ENCODE measurements around the gene NIPA2.

NIPA2 gene

DNA sequence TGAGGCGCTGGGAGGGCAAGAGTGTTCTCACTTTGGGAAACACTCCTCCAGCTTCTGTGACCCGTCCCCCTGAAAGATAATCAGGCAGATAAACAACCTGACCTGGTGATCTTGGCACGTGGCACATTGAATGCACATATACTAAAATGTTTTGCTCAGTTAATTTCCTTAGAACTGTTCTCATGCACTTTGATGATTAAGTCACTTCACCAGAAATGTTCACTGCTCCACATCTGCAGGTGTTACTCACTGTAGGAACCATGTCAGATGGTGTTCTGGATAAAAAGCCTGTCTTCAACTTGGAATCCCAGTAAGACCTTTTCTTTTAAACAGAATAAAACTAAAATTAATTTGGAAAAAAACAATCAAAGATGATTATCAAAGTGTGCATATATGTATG is 24.6 kb upstream of the NIPA2 start:
- no peak for DNase-seq
- Mint-ChIP-seq H3K27me3 (no peaks in the 10 kb centered on the region), H3K4me3 (no peak overlapping the region), H3K27ac (no peak overlapping the region), H3K4me1 (peaks cover 23% of the 10 kb centered on the region), H3K9me3 (no peaks in the 10 kb centered on the region)
- ATAC-seq, result no peak

- Mint-ChIP-seq H3K27me3 (no peaks in the 10 kb centered on the region), H3K4me3 (no peak overlapping the region), H3K9me3 (no peaks in the 10 kb centered on the region), H3K27ac (no peak overlapping the region), H3K4me1 (peaks cover 7% of the 10 kb centered on the region)
- ATAC-seq (no peak), DNase-seq (no peak)
Measured at GRCh38 chr15:22815766-22816165, 22.7 kb upstream of the NIPA2 start.

DNA sequence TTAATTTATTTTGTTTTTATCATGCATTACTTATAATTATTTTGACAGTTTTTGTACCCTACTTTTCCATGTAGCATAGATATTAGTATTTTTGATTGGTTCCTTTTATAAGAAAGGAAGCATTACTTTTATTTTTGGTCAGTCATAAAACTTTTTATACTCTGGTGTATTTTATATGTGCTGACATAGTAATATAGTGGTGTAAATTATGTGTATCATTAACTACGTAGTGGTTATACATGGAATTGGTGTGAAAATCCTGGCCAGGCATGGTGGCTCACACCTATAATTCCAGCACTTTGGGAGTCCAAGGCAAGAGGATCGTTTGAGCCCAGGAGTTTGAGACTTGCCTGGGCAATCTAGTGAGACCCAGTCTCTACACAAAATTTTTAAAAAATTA is 18.8 kb upstream of the NIPA2 start:
- Mint-ChIP-seq H3K27me3 (no peaks in the 10 kb centered on the region), H3K4me1 (peaks cover 6% of the 10 kb centered on the region), H3K9me3 (no peaks in the 10 kb centered on the region), H3K4me3 (no peak overlapping the region), H3K27ac (no peak overlapping the region)
- DNase-seq, result no peak
- ATAC-seq, result no peak

GRCh38 chr15:22823495-22824128 is 14.9 kb upstream of the NIPA2 start:
- Mint-ChIP-seq H3K27me3 (no peaks in the 10 kb centered on the region), H3K4me1 (no peaks in the 10 kb centered on the region), H3K9me3 (no peaks in the 10 kb centered on the region), H3K4me3 (no peak overlapping the region), H3K27ac (no peak overlapping the region)
- DNase-seq (no peak), ATAC-seq (no peak)

DNA sequence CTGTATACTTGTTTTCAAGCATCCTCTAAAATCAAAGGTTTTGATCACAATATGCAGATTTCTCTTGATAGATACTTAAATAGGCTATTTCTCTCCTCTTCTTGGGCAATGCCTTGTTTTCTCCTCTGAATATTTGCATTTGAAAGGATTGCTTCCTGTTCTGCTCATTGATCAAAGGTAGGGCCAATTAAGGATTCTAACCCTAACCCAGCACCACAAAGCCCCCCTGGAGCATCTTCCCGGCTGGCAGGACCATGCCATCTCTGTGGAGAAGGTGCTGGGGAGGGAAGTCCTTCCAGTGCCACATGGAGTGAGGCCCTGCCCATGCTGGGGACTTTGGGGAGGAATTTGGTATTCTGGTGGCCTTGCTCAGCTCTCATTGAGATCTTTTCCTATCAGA is 11.3 kb upstream of the NIPA2 start:
- H3K27me3 Mint-ChIP-seq, result no peaks in the 10 kb centered on the region
- no peak for DNase-seq
- no peak overlapping the region for H3K27ac Mint-ChIP-seq
- H3K4me3 Mint-ChIP-seq, result no peak overlapping the region
- no peaks in the 10 kb centered on the region for H3K4me1 Mint-ChIP-seq
- H3K9me3 Mint-ChIP-seq, result no peaks in the 10 kb centered on the region
- no peak for ATAC-seq

DNA sequence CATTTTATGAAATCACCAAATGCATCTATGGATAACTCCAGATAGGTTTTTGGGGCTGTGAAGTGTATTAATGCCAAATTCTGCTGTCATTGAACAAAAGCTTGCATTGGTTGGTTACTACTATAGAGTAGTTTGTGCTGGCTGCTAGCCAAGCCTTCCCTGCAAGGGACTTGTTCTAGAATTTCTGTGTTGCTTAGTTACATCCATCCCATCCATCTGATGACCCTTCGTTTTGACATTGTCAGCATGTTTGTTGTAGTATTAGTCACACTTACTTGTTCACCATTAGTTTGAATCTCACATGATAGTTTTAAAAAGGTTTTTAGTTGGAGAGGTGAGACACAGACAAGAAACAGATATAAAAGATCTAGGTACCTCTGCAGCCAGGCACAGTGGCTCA is 7.0 kb upstream of the NIPA2 start:
- Mint-ChIP-seq H3K27ac (no peak overlapping the region), H3K9me3 (peaks cover 0 to 6% of the 10 kb centered on the region in 2 donors), H3K27me3 (no peaks in the 10 kb centered on the region), H3K4me3 (no peak overlapping the region), H3K4me1 (no peaks in the 10 kb centered on the region)
- no peak for DNase-seq
- no peak for ATAC-seq

- H3K27me3 Mint-ChIP-seq, result no peaks in the 10 kb centered on the region
- DNase-seq (no peak), ATAC-seq (no peak)
- peak overlapping the region; percentile 96 to 97 for H3K27ac Mint-ChIP-seq
- H3K9me3 Mint-ChIP-seq, result no peaks in the 10 kb centered on the region
- peak overlapping the region; percentile 93 to 94 for H3K4me3 Mint-ChIP-seq
- H3K4me1 Mint-ChIP-seq, result peaks cover 41% of the 10 kb centered on the region
Measured at GRCh38 chr15:22839046-22839695, 705 bp downstream of the NIPA2 start.

GRCh38 chr15:22844421-22845288 is 6.2 kb downstream of the NIPA2 start:
- Mint-ChIP-seq H3K27ac (peak overlapping the region in 1 of 2 donors; percentile 35), H3K9me3 (no peaks in the 10 kb centered on the region), H3K4me3 (no peak overlapping the region), H3K4me1 (peaks cover 56% of the 10 kb centered on the region), H3K27me3 (no peaks in the 10 kb centered on the region)
- DNase-seq (no peak), ATAC-seq (no peak)

GRCh38 chr15:22845289-22845900 is 6.9 kb downstream of the NIPA2 start:
- H3K4me3 Mint-ChIP-seq, result no peak overlapping the region
- no peaks in the 10 kb centered on the region for H3K27me3 Mint-ChIP-seq
- peaks cover 49% of the 10 kb centered on the region for H3K4me1 Mint-ChIP-seq
- H3K9me3 Mint-ChIP-seq, result no peaks in the 10 kb centered on the region
- no peak overlapping the region for H3K27ac Mint-ChIP-seq
- DNase-seq (no peak), ATAC-seq (no peak)

DNA sequence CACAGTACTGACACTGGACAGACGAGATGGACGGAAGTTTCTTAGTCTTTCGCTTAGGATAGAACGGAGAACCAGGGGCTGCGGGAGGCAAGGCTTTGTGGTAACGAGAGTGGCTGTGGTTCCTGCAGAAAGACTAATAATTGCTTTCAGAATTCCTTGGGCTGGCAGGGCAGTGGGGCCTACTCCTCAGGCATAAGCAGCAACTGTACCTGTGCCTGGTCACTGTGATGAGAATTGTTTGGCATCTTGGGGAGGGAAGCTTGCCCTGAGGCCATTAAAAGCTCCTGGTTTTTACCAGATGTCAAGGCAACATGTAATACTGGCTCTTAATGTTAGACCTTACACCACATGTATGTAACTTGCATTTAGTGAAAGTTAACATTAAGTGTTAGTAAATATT is 7.6 kb downstream of the NIPA2 start:
- DNase-seq (no peak), ATAC-seq (no peak)
- H3K4me3 Mint-ChIP-seq, result no peak overlapping the region
- peaks cover 42% of the 10 kb centered on the region for H3K4me1 Mint-ChIP-seq
- peak overlapping the region in 1 of 2 donors; percentile 25 for H3K27ac Mint-ChIP-seq
- H3K27me3 Mint-ChIP-seq, result no peaks in the 10 kb centered on the region
- H3K9me3 Mint-ChIP-seq, result no peaks in the 10 kb centered on the region

GRCh38 chr15:22850055-22850454 is 11.6 kb downstream of the NIPA2 start:
- Mint-ChIP-seq H3K9me3 (no peaks in the 10 kb centered on the region), H3K27ac (no peak overlapping the region), H3K4me1 (peaks cover 11% of the 10 kb centered on the region), H3K27me3 (no peaks in the 10 kb centered on the region), H3K4me3 (no peak overlapping the region)
- ATAC-seq, result peak; percentile 49
- no peak for DNase-seq

GRCh38 chr15:22851513-22851912 is 13.0 kb downstream of the NIPA2 start:
- DNase-seq (no peak), ATAC-seq (no peak)
- Mint-ChIP-seq H3K4me1 (no peaks in the 10 kb centered on the region), H3K9me3 (no peaks in the 10 kb centered on the region), H3K27me3 (no peaks in the 10 kb centered on the region), H3K4me3 (no peak overlapping the region), H3K27ac (no peak overlapping the region)

DNA sequence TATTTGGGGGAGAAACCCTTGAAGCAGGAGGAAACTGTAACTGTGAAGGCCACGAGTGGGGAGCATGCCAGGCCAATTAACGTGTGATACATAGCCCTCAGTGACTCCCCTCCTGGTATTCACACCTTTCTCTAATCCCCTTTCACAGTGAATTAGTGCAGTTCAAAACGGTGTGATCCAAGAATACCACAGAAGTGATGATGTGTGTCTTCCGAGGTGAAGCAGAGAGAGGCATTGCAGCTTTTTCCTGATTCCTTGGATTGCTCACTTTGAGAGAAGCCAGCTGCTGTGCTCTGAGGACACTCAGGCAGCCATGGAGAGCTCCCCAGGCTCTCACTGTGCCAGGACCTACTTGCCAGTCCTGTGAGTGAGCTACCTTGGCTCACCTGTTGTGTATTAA is 17.3 kb downstream of the NIPA2 start:
- no peaks in the 10 kb centered on the region for H3K27me3 Mint-ChIP-seq
- H3K4me1 Mint-ChIP-seq, result no peaks in the 10 kb centered on the region
- no peak for DNase-seq
- no peak overlapping the region for H3K4me3 Mint-ChIP-seq
- no peaks in the 10 kb centered on the region for H3K9me3 Mint-ChIP-seq
- ATAC-seq, result no peak
- H3K27ac Mint-ChIP-seq, result peak overlapping the region in 1 of 2 donors; percentile 2

DNA sequence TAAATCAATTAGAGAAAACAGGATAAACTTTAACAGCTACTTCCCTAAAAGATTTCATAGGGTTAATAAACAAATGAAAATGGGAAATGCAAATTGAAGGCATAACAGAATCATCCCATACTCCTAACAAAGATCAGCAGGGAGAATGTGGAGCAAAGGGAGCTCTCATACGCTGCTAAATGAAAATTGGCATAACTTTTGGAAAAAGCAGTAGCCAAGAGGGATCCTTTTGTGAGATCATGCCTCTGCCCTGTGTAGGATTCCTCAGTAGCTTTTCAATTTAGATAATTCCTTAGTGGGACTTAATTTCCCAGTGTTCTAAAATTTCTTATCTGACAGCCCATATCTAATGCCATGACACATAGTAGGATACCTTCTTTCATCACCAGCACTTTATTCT is 18.2 kb downstream of the NIPA2 start:
- Mint-ChIP-seq H3K27me3 (no peaks in the 10 kb centered on the region), H3K27ac (no peak overlapping the region), H3K4me3 (no peak overlapping the region), H3K9me3 (no peaks in the 10 kb centered on the region), H3K4me1 (no peaks in the 10 kb centered on the region)
- no peak for DNase-seq
- ATAC-seq, result no peak

GRCh38 chr15:22861161-22861560 is 22.7 kb downstream of the NIPA2 start:
- peak overlapping the region in 1 of 2 donors; percentile 7 for H3K27ac Mint-ChIP-seq
- no peaks in the 10 kb centered on the region for H3K4me1 Mint-ChIP-seq
- ATAC-seq (no peak), DNase-seq (no peak)
- no peaks in the 10 kb centered on the region for H3K9me3 Mint-ChIP-seq
- no peaks in the 10 kb centered on the region for H3K27me3 Mint-ChIP-seq
- H3K4me3 Mint-ChIP-seq, result no peak overlapping the region

DNA sequence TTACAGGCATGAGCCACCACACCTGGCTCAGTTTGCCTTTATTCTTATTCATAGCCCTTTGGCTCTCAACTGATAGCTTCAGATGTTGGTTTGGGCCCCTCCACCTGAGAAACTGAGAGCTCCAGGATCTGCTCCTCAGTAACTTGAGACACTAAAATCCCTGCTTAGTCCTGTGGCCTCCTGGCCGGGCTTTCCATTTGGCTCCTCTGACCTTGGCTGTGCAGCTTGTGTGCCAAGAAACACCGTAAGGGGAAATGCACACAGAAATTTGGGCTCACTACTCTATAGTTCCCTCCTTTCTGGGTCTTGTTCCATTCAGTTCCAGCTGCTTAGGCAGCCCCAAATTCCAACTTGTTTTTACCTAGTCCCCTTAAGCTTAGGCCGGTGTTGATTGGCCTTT is 24.9 kb downstream of the NIPA2 start:
- ATAC-seq (no peak), DNase-seq (no peak)
- H3K9me3 Mint-ChIP-seq, result no peaks in the 10 kb centered on the region
- H3K4me1 Mint-ChIP-seq, result no peaks in the 10 kb centered on the region
- peak overlapping the region; percentile 38 to 76 for H3K27ac Mint-ChIP-seq
- H3K27me3 Mint-ChIP-seq, result no peaks in the 10 kb centered on the region
- H3K4me3 Mint-ChIP-seq, result no peak overlapping the region

All from stimulated activated naive CD8-positive, alpha-beta T cell treated with anti-CD3 and anti-CD28 coated beads, Interleukin-15, amount 100 ng/mL, for 72 hours (primary cell).